OCI-LY1 (cell line): Measurements from ENCODE around the gene TET3.

ENCODE experiments used
- H2AFZ ChIP-seq: fragments of 200-600 bp; sonication (generic), shearing (Covaris generic); 2 replicates; pipeline ENCODE4 v1.6.0; 2014; ENCODE audit warnings: antibody characterized with exemption, mild to moderate bottlenecking, low read length
- H3F3A ChIP-seq: fragments of 200-600 bp; sonication (generic), shearing (Covaris generic); 2 replicates; pipeline ENCODE4 v1.6.0; 2014; ENCODE audit warnings: mild to moderate bottlenecking, antibody characterized with exemption, low read length, moderate library complexity; ENCODE audit not compliant: insufficient read depth
- H3K27ac ChIP-seq: fragments of 200-600 bp; sonication (generic); 2 replicates; pipeline ENCODE4 v1.5.1; 2014; ENCODE audit warnings: low read length, mixed run types, mild to moderate bottlenecking, low read depth; ENCODE audit not compliant: poor library complexity, severe bottlenecking
- H3K27me3 ChIP-seq: fragments of 200-600 bp; sonication (generic); 2 replicates; pipeline ENCODE4 v1.6.0; 2014; ENCODE audit warnings: antibody characterized with exemption, mild to moderate bottlenecking, low read length, moderate library complexity; ENCODE audit not compliant: insufficient read depth
- H3K36me3 ChIP-seq: fragments of 200-600 bp; sonication (generic); 2 replicates; pipeline ENCODE4 v1.6.1; 2014; ENCODE audit warnings: mild to moderate bottlenecking, antibody characterized with exemption, low read length, moderate library complexity, mixed read lengths; ENCODE audit not compliant: insufficient read depth
- H3K4me1 ChIP-seq: fragments of 200-600 bp; sonication (generic); 2 replicates; pipeline ENCODE4 v1.5.1; 2014; ENCODE audit warnings: mild to moderate bottlenecking, low read length, moderate library complexity; ENCODE audit not compliant: insufficient read depth, severe bottlenecking
- H3K4me2 ChIP-seq: fragments of 200-600 bp; sonication (generic), shearing (Covaris generic); 2 replicates; pipeline ENCODE4 v1.6.1; 2014; ENCODE audit warnings: low read length
- H3K4me3 ChIP-seq: fragments of 200-600 bp; sonication (generic); 2 replicates; pipeline ENCODE4 v1.5.1; 2014; ENCODE audit warnings: low read length, low read depth, mild to moderate bottlenecking, mixed read lengths; ENCODE audit not compliant: poor library complexity, severe bottlenecking
- H3K79me2 ChIP-seq: fragments of 200-600 bp; shearing (Covaris generic); 2 replicates; pipeline ENCODE4 v1.6.1; 2016; ENCODE audit warnings: mixed run types, low read length, mixed read lengths; ENCODE audit not compliant: insufficient read depth
- H3K9ac ChIP-seq: fragments of 200-600 bp; sonication (generic), shearing (Covaris generic); 2 replicates; pipeline ENCODE4 v1.6.1; 2014; ENCODE audit warnings: mild to moderate bottlenecking, low read length, mixed read lengths
- H3K9me2 ChIP-seq: fragments of 200-600 bp; sonication (generic), shearing (Covaris generic); 2 replicates; pipeline ENCODE4 v1.6.1; 2014; ENCODE audit warnings: low read depth, mild to moderate bottlenecking, low read length, mixed read lengths
- H3K9me3 ChIP-seq: fragments of 200-600 bp; shearing (Covaris generic); 2 replicates; pipeline ENCODE4 v1.6.1; 2014; ENCODE audit warnings: low read length, mixed read lengths
- H4K20me1 ChIP-seq: fragments of 200-600 bp; sonication (generic), shearing (Covaris generic); 2 replicates; pipeline ENCODE4 v1.6.0; 2016; ENCODE audit warnings: mild to moderate bottlenecking, low read length; ENCODE audit not compliant: insufficient read depth
- CTCF ChIP-seq: fragments of 200-600 bp; sonication (generic), shearing (Covaris generic); IDR thresholded peaks from 2 replicates; pipeline ENCODE4 v1.5.1; 2017; ENCODE audit warnings: mild to moderate bottlenecking, antibody characterized with exemption, low read length, moderate library complexity, mixed read lengths
- EZH2 ChIP-seq: fragments of 200-600 bp; sonication (generic), shearing (Covaris generic); IDR thresholded peaks from 2 replicates; pipeline ENCODE4 v1.8.0; 2017; ENCODE audit warnings: borderline replicate concordance, mixed run types, mild to moderate bottlenecking, antibody characterized with exemption, low read length, moderate library complexity, mixed read lengths

TET3 gene

GRCh38 chr2:74003494-74004211 lies 18.9 kb downstream of the TET3 start:
- Histone ChIP-seq H3K9me2 (no peaks in the 10 kb centered on the region), H3K4me1 (peaks cover 12% of the 10 kb centered on the region), H4K20me1 (no peaks in the 10 kb centered on the region), H3F3A (no peaks in the 10 kb centered on the region), H3K4me3 (no peak overlapping the region), H2AFZ (no peak overlapping the region), H3K79me2 (no peaks in the 10 kb centered on the region), H3K4me2 (peak overlapping the region; percentile 95; the same call in 1 of the 2 replicates), H3K9ac (no peak overlapping the region), H3K27me3 (no peaks in the 10 kb centered on the region), H3K27ac (no peak overlapping the region), H3K36me3 (peaks cover 11% of the 10 kb centered on the region), H3K9me3 (no peaks in the 10 kb centered on the region)
- TF ChIP-seq EZH2 (no peak), CTCF (no peak)

GRCh38 chr2:74004212-74005182 lies 19.8 kb downstream of the TET3 start:
- Histone ChIP-seq H3K9me3 (no peaks in the 10 kb centered on the region), H3K36me3 (peaks cover 7% of the 10 kb centered on the region; the same call in 1 of the 2 replicates), H3K9ac (no peak overlapping the region), H4K20me1 (no peaks in the 10 kb centered on the region), H3K4me3 (no peak overlapping the region), H3F3A (no peaks in the 10 kb centered on the region), H3K79me2 (no peaks in the 10 kb centered on the region), H3K27ac (no peak overlapping the region), H2AFZ (no peak overlapping the region), H3K9me2 (no peaks in the 10 kb centered on the region), H3K4me2 (no peak overlapping the region), H3K4me1 (peaks cover 12% of the 10 kb centered on the region), H3K27me3 (no peaks in the 10 kb centered on the region)
- no peak for TF ChIP-seq CTCF
- TF ChIP-seq EZH2 = no peak

- Histone ChIP-seq H3K79me2 (no peaks in the 10 kb centered on the region), H3K27me3 (no peaks in the 10 kb centered on the region), H3K4me2 (no peak overlapping the region), H3K4me3 (no peak overlapping the region), H3K9me3 (no peaks in the 10 kb centered on the region), H3K9me2 (no peaks in the 10 kb centered on the region), H3K9ac (no peak overlapping the region), H2AFZ (no peak overlapping the region), H3K36me3 (peaks cover 7% of the 10 kb centered on the region; the same call in 1 of the 2 replicates), H4K20me1 (no peaks in the 10 kb centered on the region), H3K27ac (no peak overlapping the region), H3F3A (no peaks in the 10 kb centered on the region), H3K4me1 (peaks cover 12% of the 10 kb centered on the region)
- TF ChIP-seq CTCF (no peak), EZH2 (no peak)
Measured at GRCh38 chr2:74005786-74006185, 21.1 kb downstream of the TET3 start.
